ENCODE measurements around the gene CTNNA3.

Gene CTNNA3

DNA sequence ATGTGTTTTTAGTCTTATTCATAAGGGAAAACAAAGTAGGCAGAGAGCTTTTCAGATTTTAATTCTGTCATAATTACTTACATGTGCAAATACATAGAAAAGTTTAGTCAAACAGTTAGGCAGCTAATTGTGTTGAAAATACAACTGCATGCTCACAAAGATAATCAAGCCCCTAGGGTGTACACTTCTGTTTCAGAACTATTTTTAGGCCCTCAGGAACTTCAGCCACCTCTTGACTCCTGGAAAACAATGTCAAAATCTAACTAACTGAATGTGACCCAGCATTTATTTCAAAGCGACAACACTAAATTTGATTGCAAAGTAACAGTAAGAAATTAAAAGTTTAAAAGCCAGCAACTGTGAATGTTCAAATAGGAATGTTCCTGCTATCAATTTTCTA is 1369.1 kb downstream of the CTNNA3 start:
- Histone ChIP-seq H3K36me3 (ENCODE audit: control insufficient read depth, insufficient read depth, low read length) (no peaks in the 10 kb centered on the region), H3K27ac (ENCODE audit: low read depth, low read length, severe bottlenecking) (no peak overlapping the region), H3K9me3 (ENCODE audit: control insufficient read depth, low read length) (no peaks in the 10 kb centered on the region), H3K4me3 (ENCODE audit: extremely low read depth, insufficient read depth, low read length, poor library complexity, severe bottlenecking) (no peak overlapping the region), H3K4me1 (ENCODE audit: control insufficient read depth, insufficient read depth, low read length, poor library complexity, severe bottlenecking) (peaks cover 3% of the 10 kb centered on the region)
- WGBS, 2 experiments (ENCODE audit: insufficient coverage in 2 of 2): no CpG with 5 or more reads among the region's 1 CpG

DNA sequence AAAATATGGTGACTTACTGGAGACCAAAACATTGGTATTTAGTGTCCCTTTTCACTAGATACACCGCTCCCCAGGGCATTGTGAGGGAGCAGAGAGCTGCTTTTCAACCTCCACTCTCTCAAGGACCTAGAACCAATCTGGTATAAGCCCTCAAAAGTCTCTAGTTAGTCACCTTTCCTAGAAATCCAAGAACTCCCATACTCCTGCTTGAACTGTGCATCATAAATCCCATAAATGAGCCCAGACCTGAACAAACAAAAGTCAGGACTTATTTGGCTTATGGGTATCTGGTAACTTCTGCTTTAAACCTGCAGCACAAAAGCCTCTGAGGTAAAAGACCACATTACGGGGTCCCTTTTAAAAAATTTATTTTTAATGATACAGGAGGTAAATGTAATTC is 1373.2 kb downstream of the CTNNA3 start:
- WGBS, 2 experiments (ENCODE audit: insufficient coverage in 2 of 2): no CpG with 5 or more reads among the region's 2 CpGs
- Histone ChIP-seq H3K9me3 (ENCODE audit: control insufficient read depth, low read length) (no peaks in the 10 kb centered on the region), H3K36me3 (ENCODE audit: control insufficient read depth, insufficient read depth, low read length) (no peaks in the 10 kb centered on the region), H3K4me3 (ENCODE audit: extremely low read depth, insufficient read depth, low read length, poor library complexity, severe bottlenecking) (no peak overlapping the region), H3K27ac (ENCODE audit: low read depth, low read length, severe bottlenecking) (no peak overlapping the region), H3K4me1 (ENCODE audit: control insufficient read depth, insufficient read depth, low read length, poor library complexity, severe bottlenecking) (peaks cover 3% of the 10 kb centered on the region)

DNA sequence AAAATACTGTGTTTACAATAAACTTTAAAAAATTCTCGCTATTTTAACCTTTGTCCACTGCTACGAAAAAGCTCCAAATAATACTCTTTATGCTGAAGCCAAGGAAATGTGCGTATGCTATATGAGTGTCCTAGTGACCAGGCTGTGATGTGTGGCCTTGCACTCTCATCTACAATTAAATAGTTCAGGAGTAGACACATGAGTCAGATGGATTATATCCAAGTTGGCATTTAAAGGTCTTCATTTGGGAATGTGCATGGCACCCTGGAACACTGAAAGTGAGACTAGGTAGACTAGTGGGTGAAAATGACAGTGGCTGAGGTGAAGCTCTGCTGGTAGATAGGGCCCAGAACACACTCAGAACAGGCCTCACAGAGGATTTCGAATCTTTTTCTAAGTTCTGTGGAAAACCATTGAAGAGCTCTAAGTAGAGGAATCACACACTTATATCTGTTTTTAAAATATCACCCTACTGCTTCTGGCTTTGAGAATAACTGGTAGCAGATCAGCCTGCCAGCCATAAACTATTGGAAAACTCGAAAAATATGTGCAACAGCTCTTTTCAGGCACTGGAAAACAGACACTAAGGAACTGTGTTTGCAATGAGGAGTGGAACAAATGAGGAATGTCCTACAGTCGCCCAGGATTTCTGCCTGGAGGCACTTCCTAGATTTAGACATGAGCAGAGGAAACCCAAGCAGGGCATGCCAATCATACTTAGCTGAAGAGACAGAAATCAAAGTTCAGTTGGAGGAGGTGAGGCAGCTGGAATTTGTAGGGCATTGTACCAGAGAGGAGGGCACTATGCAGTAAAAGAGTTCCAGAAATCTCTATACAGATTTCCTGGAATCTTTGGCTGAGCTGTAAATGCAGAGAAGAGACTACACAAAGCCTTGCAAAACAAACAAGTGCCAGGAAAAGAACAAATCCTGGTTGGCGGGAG is 1374.0 kb downstream of the CTNNA3 start:
- WGBS, 2 experiments (ENCODE audit: insufficient coverage in 2 of 2): 53 to 60% methylated on average over 3 of the region's 7 CpGs
- Histone ChIP-seq H3K36me3 (ENCODE audit: control insufficient read depth, insufficient read depth, low read length) (no peaks in the 10 kb centered on the region), H3K27ac (ENCODE audit: low read depth, low read length, severe bottlenecking) (peak overlapping the region; percentile 77)

DNA sequence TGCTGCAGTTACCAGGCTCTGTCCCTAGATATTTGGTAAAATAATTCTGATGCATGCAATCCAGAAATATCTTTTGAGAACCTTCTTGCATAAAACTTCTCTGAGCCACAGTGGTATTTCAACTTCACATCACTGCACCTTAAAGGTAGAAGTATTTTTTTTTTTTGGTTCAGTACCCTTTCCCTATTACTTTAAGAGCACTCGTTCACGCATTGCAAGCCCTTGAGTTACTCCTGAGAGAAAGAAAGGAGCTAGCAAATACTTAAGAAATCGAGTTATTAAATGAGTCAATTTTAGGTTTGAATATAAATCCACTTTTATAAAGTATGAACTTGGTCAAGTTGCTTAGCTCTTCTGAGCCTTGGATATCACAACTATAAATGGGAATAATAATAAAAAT is 1377.2 kb downstream of the CTNNA3 start:
- WGBS, 2 experiments (ENCODE audit: insufficient coverage in 2 of 2): no CpG with 5 or more reads among the region's 3 CpGs
- H3K4me3 ChIP-seq (ENCODE audit: extremely low read depth, insufficient read depth, low read length, poor library complexity, severe bottlenecking): no peak overlapping the region
- no peaks in the 10 kb centered on the region for H3K9me3 ChIP-seq (ENCODE audit: control insufficient read depth, low read length)

More for the DNA sequence above, 1374.0 kb downstream of the CTNNA3 start:
- Histone ChIP-seq H3K4me1 (ENCODE audit: control insufficient read depth, insufficient read depth, low read length, poor library complexity, severe bottlenecking) (peaks cover 3% of the 10 kb centered on the region), H3K9me3 (ENCODE audit: control insufficient read depth, low read length) (no peaks in the 10 kb centered on the region), H3K4me3 (ENCODE audit: extremely low read depth, insufficient read depth, low read length, poor library complexity, severe bottlenecking) (no peak overlapping the region)

DNA sequence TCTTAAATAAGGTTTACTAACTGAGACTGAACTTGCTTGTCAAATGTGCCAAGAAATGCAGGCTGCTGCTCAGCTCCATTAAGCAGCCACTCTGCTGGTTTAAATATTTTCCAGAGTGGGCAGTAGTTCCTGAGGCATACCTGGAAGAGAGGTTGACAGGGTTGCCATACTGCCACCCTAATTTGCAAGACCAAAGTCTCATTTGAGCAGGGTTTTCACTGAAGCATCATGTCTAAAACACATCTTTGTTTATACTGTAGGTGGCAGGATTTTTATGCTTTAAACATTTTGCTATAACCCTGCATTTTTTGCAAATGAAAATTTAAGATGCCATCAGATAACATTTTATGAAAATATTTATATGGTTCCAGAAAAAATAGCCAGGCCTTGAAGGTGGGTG is 1388.2 kb downstream of the CTNNA3 start:
- no peaks in the 10 kb centered on the region for H3K36me3 ChIP-seq (ENCODE audit: control insufficient read depth, insufficient read depth, low read length)
- no peaks in the 10 kb centered on the region for H3K4me1 ChIP-seq (ENCODE audit: control insufficient read depth, insufficient read depth, low read length, poor library complexity, severe bottlenecking)
- H3K27ac ChIP-seq (ENCODE audit: low read depth, low read length, severe bottlenecking): no peak overlapping the region
- H3K4me3 ChIP-seq (ENCODE audit: extremely low read depth, insufficient read depth, low read length, poor library complexity, severe bottlenecking): no peak overlapping the region
- no peaks in the 10 kb centered on the region for H3K9me3 ChIP-seq (ENCODE audit: control insufficient read depth, low read length)

More for the DNA sequence above, 1377.2 kb downstream of the CTNNA3 start:
- Histone ChIP-seq H3K36me3 (ENCODE audit: control insufficient read depth, insufficient read depth, low read length) (no peaks in the 10 kb centered on the region), H3K27ac (ENCODE audit: low read depth, low read length, severe bottlenecking) (no peak overlapping the region), H3K4me1 (ENCODE audit: control insufficient read depth, insufficient read depth, low read length, poor library complexity, severe bottlenecking) (peaks cover 3% of the 10 kb centered on the region)

DNA sequence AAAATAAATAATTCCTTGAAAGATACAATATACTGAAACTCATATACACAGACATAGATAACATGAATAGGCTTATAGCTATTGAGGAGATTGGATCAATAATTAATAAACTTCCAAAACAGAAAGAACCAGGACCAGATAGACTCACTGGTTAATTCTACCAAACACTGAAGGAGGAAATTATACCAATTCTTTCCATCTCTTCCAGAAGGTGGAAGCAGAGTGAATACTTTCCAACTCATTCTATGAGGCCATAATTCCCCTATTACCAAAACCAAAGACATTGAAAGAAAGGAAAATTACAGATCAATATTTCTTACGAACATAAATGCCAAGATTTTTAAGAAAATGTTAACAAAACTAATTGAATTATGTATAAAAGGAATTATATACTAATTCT is 1394.9 kb downstream of the CTNNA3 start:
- H3K9me3 ChIP-seq (ENCODE audit: control insufficient read depth, low read length): no peaks in the 10 kb centered on the region
- no peak overlapping the region for H3K27ac ChIP-seq (ENCODE audit: low read depth, low read length, severe bottlenecking)
- no CpG with 5 or more reads among the region's 1 CpG for WGBS, 2 experiments (ENCODE audit: insufficient coverage in 2 of 2)
- H3K4me1 ChIP-seq (ENCODE audit: control insufficient read depth, insufficient read depth, low read length, poor library complexity, severe bottlenecking): no peaks in the 10 kb centered on the region
- no peaks in the 10 kb centered on the region for H3K36me3 ChIP-seq (ENCODE audit: control insufficient read depth, insufficient read depth, low read length)
- H3K4me3 ChIP-seq (ENCODE audit: extremely low read depth, insufficient read depth, low read length, poor library complexity, severe bottlenecking): no peak overlapping the region

DNA sequence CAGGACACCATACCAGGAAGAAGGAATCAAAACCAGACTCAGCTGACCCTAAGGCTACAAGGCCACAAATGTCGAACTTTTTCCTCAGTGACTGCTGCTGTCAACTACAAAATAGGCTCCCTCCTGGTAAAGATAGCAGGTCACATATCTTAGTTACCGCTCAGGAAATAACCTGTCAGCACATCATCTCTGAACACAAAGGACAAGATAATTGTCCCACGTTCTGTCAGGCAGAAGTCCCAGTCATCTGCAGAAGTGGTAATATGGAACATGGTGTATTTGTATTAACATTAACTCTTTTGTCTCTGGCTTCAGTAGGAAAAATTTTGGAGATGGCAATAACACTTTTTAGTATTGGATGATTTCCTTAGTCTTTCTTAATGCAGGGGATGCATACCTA is 1400.4 kb downstream of the CTNNA3 start:
- no peak overlapping the region for H3K4me3 ChIP-seq (ENCODE audit: extremely low read depth, insufficient read depth, low read length, poor library complexity, severe bottlenecking)
- H3K9me3 ChIP-seq (ENCODE audit: control insufficient read depth, low read length): no peaks in the 10 kb centered on the region
- H3K36me3 ChIP-seq (ENCODE audit: control insufficient read depth, insufficient read depth, low read length): no peaks in the 10 kb centered on the region
- WGBS, 2 experiments (ENCODE audit: insufficient coverage in 2 of 2): 83% methylated on average over 1 of the region's 3 CpGs; no CpG with 5 or more reads in 1 of the 2 experiments
- no peaks in the 10 kb centered on the region for H3K4me1 ChIP-seq (ENCODE audit: control insufficient read depth, insufficient read depth, low read length, poor library complexity, severe bottlenecking)
- H3K27ac ChIP-seq (ENCODE audit: low read depth, low read length, severe bottlenecking): no peak overlapping the region

DNA sequence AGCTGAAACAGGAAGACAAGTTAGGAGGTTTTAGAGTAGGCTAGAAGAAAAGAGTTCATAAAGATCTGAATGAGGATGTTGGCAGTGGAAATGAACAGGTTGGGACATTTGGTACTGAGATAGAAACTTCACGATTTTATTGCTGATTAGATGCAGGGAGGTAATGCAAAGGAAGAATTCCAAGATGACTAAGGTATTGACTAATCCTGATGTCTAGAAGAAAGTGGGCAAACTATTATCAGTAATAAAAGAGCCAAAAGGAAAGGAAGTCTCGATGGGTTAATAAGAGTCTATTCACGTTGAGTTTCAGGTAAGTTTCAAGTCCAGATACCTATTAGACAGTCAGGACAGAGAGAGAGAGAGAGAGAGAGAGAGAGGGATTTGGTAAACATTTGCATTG is 1401.5 kb downstream of the CTNNA3 start:
- Histone ChIP-seq H3K9me3 (ENCODE audit: control insufficient read depth, low read length) (no peaks in the 10 kb centered on the region), H3K4me3 (ENCODE audit: extremely low read depth, insufficient read depth, low read length, poor library complexity, severe bottlenecking) (no peak overlapping the region), H3K36me3 (ENCODE audit: control insufficient read depth, insufficient read depth, low read length) (no peaks in the 10 kb centered on the region), H3K4me1 (ENCODE audit: control insufficient read depth, insufficient read depth, low read length, poor library complexity, severe bottlenecking) (no peaks in the 10 kb centered on the region), H3K27ac (ENCODE audit: low read depth, low read length, severe bottlenecking) (no peak overlapping the region)
- 88 to 92% methylated on average over 3 of the region's 3 CpGs for WGBS, 2 experiments (ENCODE audit: insufficient coverage in 2 of 2)

DNA sequence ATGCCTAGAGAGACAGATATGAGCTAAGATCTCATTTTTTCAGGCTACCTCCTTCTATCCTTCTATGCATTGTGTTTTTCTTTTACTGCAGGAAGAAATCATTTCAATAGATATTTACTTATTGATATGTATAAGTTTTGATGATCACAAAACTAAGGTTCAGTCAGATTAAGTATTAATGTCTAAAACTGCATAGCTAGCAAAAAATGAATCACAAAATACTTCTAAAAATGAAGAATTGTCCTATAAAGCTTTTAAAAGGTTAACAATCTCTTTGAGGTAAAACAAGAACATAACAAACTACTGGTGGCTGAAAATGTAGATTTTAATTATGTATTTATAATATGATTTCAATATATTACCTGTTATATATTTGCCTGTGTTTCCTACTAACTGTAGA is 1403.1 kb downstream of the CTNNA3 start:
- no peaks in the 10 kb centered on the region for H3K9me3 ChIP-seq (ENCODE audit: control insufficient read depth, low read length)
- no peaks in the 10 kb centered on the region for H3K4me1 ChIP-seq (ENCODE audit: control insufficient read depth, insufficient read depth, low read length, poor library complexity, severe bottlenecking)
- no peak overlapping the region for H3K27ac ChIP-seq (ENCODE audit: low read depth, low read length, severe bottlenecking)
- H3K36me3 ChIP-seq (ENCODE audit: control insufficient read depth, insufficient read depth, low read length): no peaks in the 10 kb centered on the region
- no peak overlapping the region for H3K4me3 ChIP-seq (ENCODE audit: extremely low read depth, insufficient read depth, low read length, poor library complexity, severe bottlenecking)

DNA sequence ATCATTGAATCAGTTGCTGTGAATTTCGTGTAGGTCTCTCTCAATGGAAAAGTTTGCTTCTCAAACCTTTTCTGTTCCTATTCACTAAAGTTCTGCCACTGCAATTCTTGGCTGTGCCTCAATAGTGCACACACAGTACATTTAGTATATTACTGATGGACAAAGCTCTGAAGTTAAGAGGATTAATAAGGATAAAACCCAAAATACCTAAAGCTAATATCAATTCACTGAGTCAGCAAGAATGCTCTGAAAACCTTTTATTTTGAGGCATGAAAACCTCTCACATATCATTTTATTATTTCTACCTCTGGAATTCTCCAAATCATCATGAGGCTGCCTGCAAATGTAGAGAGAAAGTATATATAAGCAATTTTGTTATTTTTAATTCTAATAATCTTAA is 1403.5 kb downstream of the CTNNA3 start:
- H3K27ac ChIP-seq (ENCODE audit: low read depth, low read length, severe bottlenecking): no peak overlapping the region
- H3K36me3 ChIP-seq (ENCODE audit: control insufficient read depth, insufficient read depth, low read length): no peaks in the 10 kb centered on the region
- no peak overlapping the region for H3K4me3 ChIP-seq (ENCODE audit: extremely low read depth, insufficient read depth, low read length, poor library complexity, severe bottlenecking)
- no CpG with 5 or more reads among the region's 1 CpG for WGBS, 2 experiments (ENCODE audit: insufficient coverage in 2 of 2)
- H3K4me1 ChIP-seq (ENCODE audit: control insufficient read depth, insufficient read depth, low read length, poor library complexity, severe bottlenecking): no peaks in the 10 kb centered on the region
- no peaks in the 10 kb centered on the region for H3K9me3 ChIP-seq (ENCODE audit: control insufficient read depth, low read length)

DNA sequence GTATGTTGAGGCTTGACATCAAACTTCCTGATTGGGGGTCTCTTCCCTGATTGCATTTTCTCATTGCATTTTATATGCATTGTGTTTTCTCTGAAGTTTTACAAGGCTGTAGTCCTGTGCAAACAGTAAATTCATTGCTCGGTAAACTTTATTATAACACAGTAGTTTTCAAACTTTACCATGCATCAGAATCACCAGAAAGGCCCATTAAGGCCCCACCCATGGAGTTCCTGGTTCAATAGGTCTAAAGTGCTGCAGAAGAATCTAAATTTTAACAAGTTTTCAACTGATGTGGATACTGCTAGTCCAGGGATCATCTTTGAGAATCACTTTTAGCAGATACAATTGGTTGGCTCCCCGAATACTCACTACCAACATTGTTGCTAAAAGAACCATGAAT is 1404.9 kb downstream of the CTNNA3 start:
- Histone ChIP-seq H3K4me3 (ENCODE audit: extremely low read depth, insufficient read depth, low read length, poor library complexity, severe bottlenecking) (no peak overlapping the region), H3K36me3 (ENCODE audit: control insufficient read depth, insufficient read depth, low read length) (no peaks in the 10 kb centered on the region), H3K27ac (ENCODE audit: low read depth, low read length, severe bottlenecking) (no peak overlapping the region), H3K4me1 (ENCODE audit: control insufficient read depth, insufficient read depth, low read length, poor library complexity, severe bottlenecking) (no peaks in the 10 kb centered on the region), H3K9me3 (ENCODE audit: control insufficient read depth, low read length) (no peaks in the 10 kb centered on the region)
- WGBS, 2 experiments (ENCODE audit: insufficient coverage in 2 of 2): 83% methylated on average over 1 of the region's 2 CpGs; no CpG with 5 or more reads in 1 of the 2 experiments

All from mesodermal cell (in vitro differentiated cells).